Fibroblast of the conjunctiva (primary cell): Measurements from ENCODE around the gene RNF14.
A peak's percentile ranks its signal among the peaks of the same experiment; 100 is the strongest.

ENCODE experiments used
- DNase-seq: peaks from one replicate; pipeline ENCODE4 v3.0.0-alpha.2; 2010; ENCODE audit warnings: low read depth

Gene RNF14

GRCh38 chr5:141982626-141983025, 13.7 kb downstream of the RNF14 start:
- DNase-seq = no peak

- no peak for DNase-seq
Measured at GRCh38 chr5:141986072-141986471, 17.2 kb downstream of the RNF14 start.

- no peak for DNase-seq
Measured at GRCh38 chr5:141989720-141990119, 20.8 kb downstream of the RNF14 start.

- no peak for DNase-seq
Measured at GRCh38 chr5:141992349-141992963, 23.6 kb downstream of the RNF14 start.

- DNase-seq = no peak
Measured at GRCh38 chr5:141994511-141995136, 25.7 kb downstream of the RNF14 start.

- no peak for DNase-seq
Measured at GRCh38 chr5:141995656-141996055, 26.8 kb downstream of the RNF14 start.

GRCh38 chr5:141997358-141997960, 28.6 kb downstream of the RNF14 start:
- DNase-seq = no peak

- no peak for DNase-seq
Measured at GRCh38 chr5:142000173-142000572, 31.3 kb downstream of the RNF14 start.

- DNase-seq = no peak
Measured at GRCh38 chr5:142000704-142001484, 32.0 kb downstream of the RNF14 start.

GRCh38 chr5:142003266-142003800, 34.4 kb downstream of the RNF14 start:
- DNase-seq = no peak

- DNase-seq = no peak
Measured at GRCh38 chr5:142006363-142007236, 37.7 kb downstream of the RNF14 start.

GRCh38 chr5:142007237-142007544, 38.3 kb downstream of the RNF14 start:
- DNase-seq = no peak

GRCh38 chr5:142008813-142009212, 39.9 kb downstream of the RNF14 start:
- DNase-seq = no peak

GRCh38 chr5:142009886-142010285, 41.0 kb downstream of the RNF14 start:
- no peak for DNase-seq

- no peak for DNase-seq
Measured at GRCh38 chr5:142011572-142012185, 42.8 kb downstream of the RNF14 start.

- no peak for DNase-seq
Measured at GRCh38 chr5:142012186-142012785, 43.4 kb downstream of the RNF14 start.

GRCh38 chr5:142012792-142013388, 44.0 kb downstream of the RNF14 start, which contains the start of gene GNPDA1:
GNPDA1 (minus strand) TSS chr5:142013027; CDS start chr5:142012035, 992 bp downstream.
- DNase-seq = peak; percentile 43

GRCh38 chr5:142013734-142014521, 45.0 kb downstream of the RNF14 start:
- no peak for DNase-seq

- peak; percentile 38 for DNase-seq
Measured at GRCh38 chr5:142014911-142015584, 46.1 kb downstream of the RNF14 start.
